Measurements from ENCODE around the gene RDX.
A peak's percentile ranks its signal among the peaks of the same experiment; 100 is the strongest.

The RDX gene

DNA sequence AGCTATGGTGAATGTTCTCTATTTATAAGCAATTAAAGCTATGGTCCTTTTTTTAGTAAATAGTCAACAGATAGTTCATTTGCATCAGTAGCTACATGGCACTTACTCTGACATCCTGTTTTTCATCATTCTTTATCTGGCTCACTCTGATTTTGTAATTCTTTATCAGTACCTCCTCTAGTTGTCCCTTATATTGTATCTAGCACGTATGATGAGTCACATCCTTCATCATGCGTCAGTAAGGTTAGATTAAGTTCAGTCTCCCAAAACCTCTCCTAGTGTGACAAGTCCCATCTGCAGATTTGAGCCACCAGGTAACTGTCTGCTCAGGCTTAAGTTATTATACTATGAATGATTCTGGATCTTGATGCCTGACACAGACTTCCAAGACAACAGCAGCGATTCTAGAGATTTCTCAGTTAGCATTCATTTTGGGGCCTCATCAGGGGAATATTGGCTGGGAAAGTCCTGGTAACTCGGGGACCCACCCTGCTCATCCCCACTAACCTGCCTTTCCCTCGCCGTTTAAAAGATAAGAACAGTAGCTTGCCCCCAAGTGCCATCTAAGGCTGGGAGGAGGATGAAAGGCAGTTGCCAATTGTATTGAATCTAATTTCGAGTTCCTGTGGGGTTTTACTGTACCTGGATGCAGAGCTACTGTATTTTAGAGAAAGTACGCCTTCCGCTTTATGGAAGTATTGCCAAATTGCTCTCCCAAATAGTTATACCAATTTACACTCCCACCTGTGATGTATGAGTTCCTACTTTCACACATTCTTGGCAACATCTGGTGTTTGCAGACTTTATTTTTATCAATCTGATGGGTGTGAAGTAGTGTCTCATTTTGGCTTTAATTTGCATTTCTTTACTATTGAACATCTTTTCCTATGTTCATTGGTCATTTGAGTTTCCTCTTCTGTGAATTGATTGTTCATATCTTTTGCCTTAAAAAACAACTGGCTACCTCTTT is 147.4 kb downstream of the RDX start:
- peak; percentile 7 for DNase-seq (ENCODE audit: extremely low read depth, low read depth)
- TF ChIP-seq, protein P1, sequence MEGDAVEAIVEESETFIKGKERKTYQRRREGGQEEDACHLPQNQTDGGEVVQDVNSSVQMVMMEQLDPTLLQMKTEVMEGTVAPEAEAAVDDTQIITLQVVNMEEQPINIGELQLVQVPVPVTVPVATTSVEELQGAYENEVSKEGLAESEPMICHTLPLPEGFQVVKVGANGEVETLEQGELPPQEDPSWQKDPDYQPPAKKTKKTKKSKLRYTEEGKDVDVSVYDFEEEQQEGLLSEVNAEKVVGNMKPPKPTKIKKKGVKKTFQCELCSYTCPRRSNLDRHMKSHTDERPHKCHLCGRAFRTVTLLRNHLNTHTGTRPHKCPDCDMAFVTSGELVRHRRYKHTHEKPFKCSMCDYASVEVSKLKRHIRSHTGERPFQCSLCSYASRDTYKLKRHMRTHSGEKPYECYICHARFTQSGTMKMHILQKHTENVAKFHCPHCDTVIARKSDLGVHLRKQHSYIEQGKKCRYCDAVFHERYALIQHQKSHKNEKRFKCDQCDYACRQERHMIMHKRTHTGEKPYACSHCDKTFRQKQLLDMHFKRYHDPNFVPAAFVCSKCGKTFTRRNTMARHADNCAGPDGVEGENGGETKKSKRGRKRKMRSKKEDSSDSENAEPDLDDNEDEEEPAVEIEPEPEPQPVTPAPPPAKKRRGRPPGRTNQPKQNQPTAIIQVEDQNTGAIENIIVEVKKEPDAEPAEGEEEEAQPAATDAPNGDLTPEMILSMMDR (IDR thresholded peaks at IDR 0.05; ENCODE audit: low read depth, low read length): no peak

DNA sequence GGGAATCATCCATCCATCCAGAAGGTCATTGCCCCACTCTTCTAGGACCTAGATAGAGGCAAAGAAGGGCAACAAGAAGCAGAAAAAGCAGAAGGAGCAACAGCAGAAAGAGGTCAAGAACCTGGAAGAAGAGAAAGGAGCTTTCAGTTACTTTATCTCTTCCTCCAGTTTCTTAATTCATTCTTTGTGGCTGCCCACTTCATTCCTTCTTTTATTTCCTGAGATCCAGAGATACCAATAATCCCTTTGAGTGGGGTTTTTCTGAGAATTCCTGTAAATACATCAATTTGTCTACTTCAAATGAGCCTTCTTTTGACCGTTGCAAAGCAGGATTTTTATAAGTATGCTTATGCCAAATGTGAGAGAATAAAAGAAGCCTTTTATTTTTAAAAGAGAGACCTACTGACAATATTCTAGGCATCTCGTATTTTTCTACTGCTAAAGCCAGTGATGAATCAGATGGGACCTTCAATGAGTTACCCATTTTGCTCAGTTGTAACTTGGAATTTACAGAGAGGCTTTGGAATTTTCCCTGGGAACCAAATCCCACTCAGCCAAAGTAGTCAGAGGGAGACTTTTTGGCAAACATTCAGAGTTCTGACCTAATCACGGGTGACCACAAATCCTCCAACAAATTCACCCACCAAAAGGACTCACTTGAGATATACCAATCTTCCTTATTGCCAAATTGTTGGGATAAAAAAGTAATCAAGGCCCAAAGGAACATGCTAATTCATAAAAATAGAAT is 148.3 kb downstream of the RDX start:
- TF ChIP-seq, protein P1 (IDR thresholded peaks at IDR 0.05; ENCODE audit: low read depth, low read length): no peak
- peak; percentile 28 for DNase-seq (ENCODE audit: extremely low read depth, low read depth)

DNA sequence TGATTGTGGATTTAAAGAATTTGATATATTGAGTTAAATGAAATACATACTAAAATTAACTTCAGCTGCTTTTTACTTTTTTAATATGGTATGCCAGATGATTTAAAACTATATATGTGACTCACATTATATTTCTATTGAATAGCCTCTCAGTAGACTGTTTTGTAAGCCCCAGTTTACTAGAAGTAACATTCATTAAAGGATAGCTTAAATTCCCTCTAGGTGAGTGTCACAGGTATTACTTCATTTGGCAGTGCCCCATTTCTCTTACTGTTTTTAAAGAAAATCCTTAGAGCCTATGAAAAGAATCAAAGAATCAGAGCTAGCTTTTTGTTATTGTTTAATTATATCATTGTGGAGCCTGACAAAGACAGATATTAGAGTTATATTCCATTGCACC is 154.6 kb downstream of the RDX start:
- no peak for DNase-seq (ENCODE audit: extremely low read depth, low read depth)
- TF ChIP-seq, protein P1 (IDR thresholded peaks at IDR 0.05; ENCODE audit: low read depth, low read length): no peak

DNA sequence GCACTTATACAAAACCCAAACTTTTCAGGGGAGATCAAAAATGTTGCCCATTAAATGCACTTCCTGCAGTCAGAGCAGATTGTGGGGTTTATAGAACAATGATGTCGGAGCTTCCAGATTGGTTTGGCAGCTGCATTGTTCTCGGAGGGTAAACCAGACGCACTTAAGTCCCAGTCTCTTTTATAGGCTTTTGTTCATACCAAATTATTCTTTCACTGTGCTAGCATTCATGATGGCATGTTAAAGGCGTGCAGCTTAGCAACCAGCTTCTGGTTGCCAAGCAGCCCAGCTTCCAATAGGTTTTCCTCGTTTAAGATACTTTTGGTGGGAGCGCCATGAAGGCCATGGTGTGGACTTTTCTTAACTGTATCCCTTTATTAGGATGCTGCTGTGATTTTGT is 162.3 kb downstream of the RDX start:
- DNase-seq (ENCODE audit: extremely low read depth, low read depth): no peak

DNA sequence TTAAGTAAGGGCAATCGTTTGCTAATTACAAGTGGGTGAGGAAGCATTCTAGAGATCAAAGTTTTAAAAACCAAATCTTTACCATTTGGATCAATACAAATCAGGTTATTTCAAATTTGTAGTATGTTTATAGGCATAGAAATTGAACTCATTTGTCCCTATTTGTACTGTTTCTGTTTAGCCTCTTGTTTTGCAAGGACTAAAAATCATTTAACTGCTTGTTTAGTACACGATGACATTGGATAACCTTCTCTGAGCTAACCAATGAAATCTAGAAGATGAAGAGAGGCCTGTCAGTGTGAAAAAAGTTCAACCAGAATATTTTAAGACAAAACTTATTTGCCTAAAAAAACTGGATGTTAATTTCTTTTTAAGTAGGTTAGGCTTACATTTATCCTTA is 163.3 kb downstream of the RDX start:
- no peak for DNase-seq (ENCODE audit: extremely low read depth, low read depth)
- TF ChIP-seq, protein P1 (IDR thresholded peaks at IDR 0.05; ENCODE audit: low read depth, low read length): no peak

More for the DNA sequence above, 162.3 kb downstream of the RDX start:
- TF ChIP-seq, protein P1 (IDR thresholded peaks at IDR 0.05; ENCODE audit: low read depth, low read length): no peak

DNA sequence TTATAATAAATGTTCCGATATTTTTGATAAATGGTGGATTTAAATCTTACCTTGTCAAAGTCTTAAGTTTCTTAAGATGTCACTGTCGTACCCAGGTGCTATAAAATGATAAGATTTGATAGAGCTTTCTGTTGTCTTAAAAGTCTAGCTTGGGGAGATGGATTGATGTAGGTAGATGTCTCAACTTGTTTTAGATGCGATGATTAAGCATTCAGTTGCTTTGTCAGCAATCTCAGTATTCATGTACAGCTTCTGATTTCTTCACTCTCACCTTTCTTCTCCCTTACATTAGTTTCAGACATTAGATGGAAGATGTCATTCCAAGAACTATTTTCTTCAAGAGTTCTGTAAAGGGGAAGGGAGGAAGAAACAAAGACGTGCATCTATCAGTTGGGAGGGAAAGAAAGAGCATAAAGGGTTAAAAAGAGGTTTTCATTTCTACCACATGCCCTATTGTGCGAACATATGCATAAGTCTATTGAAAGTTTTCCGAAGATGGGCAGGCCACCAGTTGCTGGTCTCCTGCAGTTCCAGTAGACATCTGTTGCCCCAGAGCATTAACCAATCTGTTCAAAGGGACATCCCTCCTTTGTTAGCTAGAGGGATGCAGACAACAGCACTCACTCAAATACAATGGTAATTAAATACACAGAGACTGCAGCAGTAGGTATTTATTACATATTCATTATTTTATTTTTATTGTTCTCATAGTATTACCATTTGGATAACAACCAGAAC is 164.9 kb downstream of the RDX start:
- TF ChIP-seq, protein P1 (IDR thresholded peaks at IDR 0.05; ENCODE audit: low read depth, low read length): no peak
- no peak for DNase-seq (ENCODE audit: extremely low read depth, low read depth)
